ENCODE measurements around the gene MAMLD1.
"Not testable (repeated sequence)": the region's sequence is repeated elsewhere in the genome, so short reads cannot be mapped to it uniquely, and the experiment has no call there.

Gene MAMLD1, protein sequence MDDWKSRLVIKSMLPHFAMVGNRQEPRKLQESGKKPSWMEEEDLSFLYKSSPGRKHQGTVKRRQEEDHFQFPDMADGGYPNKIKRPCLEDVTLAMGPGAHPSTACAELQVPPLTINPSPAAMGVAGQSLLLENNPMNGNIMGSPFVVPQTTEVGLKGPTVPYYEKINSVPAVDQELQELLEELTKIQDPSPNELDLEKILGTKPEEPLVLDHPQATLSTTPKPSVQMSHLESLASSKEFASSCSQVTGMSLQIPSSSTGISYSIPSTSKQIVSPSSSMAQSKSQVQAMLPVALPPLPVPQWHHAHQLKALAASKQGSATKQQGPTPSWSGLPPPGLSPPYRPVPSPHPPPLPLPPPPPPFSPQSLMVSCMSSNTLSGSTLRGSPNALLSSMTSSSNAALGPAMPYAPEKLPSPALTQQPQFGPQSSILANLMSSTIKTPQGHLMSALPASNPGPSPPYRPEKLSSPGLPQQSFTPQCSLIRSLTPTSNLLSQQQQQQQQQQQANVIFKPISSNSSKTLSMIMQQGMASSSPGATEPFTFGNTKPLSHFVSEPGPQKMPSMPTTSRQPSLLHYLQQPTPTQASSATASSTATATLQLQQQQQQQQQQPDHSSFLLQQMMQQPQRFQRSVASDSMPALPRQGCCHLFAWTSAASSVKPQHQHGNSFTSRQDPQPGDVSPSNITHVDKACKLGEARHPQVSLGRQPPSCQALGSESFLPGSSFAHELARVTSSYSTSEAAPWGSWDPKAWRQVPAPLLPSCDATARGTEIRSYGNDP

DNA sequence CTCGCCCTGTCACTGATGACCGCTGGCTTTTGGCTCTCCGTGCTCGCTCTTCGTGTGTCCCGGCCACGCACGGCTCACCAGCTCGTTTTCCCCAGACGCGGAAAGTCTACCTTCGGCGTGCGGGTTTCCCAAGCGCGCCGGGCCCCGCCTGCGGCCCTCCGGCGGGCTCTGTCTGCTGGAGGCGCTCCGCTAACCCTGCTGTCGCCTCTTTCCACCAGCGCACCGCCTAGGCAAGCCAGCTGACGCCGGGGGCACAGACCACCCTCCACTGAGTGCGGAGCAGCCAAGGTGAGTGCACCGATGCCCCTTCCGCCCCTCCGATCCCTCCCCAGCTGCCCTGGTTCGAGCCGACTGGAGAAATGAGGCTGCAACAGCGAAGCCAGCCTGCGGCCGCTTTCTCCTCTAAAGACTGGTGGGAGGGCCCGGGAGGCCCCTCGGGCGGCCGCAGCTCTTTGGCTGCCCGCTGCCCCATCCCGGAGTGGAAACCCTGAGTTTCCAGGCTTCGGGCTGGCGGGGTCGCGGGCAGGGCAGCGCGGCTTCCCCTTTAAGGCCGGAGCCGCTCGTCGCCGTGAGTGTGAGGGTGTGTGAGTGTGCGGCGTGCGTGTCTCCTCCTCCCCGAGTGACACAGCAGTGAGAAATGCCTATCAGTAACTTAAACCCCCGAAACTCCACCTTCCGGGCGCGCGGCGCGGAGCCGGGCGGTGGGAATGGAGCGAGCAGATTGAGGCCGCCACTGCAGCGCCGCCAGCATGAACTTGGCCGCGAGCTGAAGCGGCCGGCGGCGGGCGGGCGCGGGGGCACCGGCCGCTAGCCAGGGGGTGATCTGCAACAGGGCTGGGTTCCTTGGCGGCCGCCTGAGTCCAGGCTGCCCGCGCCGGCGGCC is at the start of gene MAMLD1:
Gene MAMLD1 (plus strand): TSS at position 719 of the 883 bp plus-strand sequence. CDS start 82,200 bp downstream, outside the sequence.
- no peak for DNase-seq

DNA sequence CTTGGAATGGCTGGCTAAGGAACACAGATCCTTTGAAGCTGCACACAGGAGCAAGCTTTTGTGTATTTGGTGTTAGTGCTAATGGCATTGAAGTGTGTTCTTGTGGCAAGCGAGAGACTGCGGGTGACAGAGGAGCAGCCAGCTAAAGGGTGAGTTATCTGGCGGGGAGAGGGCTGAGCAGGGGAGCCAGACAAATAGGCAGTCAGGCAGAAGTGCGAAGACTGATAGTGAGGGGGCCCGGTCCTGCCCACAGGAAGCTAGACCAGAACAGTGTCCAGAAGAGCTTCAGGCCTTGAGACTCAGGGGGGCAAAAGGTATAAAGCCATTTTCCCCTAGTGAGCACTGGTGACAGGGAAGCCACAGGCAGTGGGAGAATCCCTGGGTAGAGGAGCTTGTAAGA is 49.6 kb upstream of the MAMLD1 start:
- DNase-seq: no peak

DNA sequence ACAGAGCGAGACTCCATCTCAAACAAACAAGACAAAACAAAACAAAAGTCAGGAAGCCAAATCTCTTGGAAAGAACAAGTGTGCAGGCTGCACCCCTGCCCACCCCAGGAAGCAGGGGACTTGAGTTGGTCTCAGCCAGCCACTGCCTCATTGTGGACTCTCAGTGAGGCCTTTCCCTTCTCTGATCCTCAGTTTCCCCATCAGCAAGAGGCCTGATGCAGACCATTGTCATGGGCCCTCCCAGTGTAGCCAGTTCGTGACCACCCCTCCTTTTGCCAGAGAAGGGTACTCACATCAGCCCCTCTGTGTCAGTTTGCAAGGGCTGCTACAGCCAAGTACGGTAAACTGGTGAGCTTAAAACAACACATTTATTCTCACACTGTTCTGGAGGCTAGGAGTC is 48.9 kb upstream of the MAMLD1 start:
- no peak for DNase-seq

DNA sequence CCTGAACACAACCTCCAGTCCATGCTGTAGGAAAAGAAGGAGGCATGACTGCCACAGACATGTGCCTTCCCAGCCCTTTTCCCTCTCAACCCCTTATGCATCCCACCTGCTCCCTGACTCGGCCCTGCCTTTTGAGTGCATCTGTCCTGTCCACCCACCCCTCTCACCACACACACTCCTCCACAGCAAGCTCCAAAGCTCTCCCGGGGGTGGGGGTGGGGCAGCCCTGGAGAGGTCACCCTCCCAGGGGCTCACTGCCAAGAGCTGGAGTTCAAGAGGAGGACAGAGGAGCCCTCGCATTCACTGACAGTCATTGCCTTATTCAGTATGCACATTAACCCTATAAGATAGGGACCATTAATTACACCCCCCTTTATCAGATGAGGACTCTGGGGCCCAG is 46.6 kb upstream of the MAMLD1 start:
- no peak for DNase-seq

DNA sequence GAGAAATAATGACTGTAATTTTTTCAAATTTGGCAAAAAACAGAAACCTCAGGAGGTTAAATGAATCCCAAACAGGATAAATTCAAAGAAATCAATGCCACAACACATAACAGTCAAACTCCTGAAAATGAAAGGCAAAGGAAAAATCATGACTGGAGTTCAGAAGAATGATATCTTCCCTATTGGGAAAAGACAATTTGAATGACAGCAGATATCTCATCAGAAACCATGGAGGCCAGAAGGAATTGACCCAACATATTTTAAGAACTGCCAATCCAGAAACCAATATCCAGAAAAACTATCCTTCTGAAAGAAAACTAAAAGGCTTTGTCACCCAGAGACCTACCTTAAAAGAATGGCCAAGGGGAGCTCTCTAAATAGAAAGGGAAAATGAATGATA is 40.1 kb upstream of the MAMLD1 start:
- no peak for DNase-seq

DNA sequence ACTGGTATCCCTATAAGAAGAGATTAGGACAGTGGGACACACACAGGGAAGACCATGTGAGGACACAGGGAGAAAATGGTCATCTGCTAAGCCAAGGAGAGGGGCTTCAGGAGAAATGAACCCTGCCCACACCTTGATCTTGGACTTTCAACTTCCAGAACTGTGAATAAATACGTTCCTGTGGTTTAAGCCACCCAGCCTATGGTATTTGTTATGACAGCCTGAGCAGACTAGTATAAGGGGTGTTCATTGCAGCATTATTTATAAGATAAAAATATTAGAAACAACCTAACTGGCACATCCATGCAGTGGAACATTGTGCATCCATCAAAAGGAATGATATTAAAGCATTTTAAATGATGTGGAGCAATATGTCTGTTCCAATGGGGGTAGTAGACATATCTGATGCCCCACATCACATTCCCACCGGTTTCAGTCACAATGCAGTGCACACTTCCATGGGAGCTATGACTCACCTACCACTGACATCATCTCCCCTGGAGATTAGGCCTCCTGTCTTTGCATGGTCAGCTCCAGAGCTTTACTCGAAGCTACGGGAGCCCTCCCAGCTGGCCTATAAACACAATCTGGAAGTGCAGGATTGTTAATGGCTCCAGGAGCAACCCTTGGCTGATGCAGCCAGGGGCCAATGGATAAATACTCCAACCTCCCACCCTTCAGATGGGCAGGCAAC is 38.9 kb upstream of the MAMLD1 start:
- no peak for DNase-seq

DNA sequence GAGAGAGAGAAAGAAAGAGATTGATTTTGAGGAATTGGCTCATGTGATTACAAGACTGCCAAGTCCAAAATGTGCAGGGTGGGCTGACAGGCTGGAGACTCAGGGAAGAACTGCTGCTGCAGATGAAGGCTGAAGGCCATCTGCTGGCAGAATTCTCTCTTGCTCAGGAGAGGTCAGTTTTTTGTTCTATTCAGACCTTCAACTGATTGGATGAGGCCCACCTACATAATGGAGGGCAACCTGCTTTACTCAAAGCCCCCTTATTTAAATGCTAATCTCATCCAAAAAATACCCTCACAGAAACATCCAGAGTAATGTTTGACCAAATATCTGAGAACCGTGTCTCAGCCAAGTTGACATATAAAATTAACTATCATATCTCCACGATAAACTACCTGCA is 38.2 kb upstream of the MAMLD1 start:
- DNase-seq: no peak

DNA sequence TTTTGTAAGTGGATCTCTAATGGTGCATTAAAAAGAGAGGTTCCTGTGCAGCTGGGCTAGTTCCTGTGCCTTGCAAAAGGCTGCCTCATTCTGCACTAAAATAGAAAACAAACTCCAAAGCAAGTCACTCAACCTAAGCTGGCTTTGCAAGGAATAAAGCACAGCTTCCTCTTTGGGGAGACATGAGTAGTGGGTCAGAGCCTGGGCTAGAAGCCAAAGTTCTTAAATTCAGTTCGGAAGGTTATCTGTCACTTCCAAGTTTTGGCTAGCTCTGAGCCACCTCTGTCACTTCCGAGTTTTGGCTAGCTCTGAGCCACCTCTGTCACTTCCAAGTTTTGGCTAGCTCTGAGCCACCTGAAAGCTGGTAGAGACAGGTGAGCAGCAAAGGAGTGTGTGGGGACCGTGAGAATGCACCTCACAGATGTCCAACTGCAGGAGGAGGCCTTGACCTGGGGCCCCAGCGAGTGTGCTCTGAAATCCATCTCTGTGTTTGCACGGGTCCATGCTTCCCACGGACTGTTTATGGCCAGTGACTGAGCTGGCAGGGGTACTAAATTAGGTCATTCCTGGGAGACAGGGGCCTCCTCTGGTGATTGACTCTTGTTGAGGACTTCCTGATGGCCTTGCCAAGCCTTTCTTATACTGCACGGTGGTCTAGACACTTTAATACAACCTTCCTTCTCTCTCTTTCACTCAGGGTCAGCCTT is 36.4 kb upstream of the MAMLD1 start:
- no peak for DNase-seq

DNA sequence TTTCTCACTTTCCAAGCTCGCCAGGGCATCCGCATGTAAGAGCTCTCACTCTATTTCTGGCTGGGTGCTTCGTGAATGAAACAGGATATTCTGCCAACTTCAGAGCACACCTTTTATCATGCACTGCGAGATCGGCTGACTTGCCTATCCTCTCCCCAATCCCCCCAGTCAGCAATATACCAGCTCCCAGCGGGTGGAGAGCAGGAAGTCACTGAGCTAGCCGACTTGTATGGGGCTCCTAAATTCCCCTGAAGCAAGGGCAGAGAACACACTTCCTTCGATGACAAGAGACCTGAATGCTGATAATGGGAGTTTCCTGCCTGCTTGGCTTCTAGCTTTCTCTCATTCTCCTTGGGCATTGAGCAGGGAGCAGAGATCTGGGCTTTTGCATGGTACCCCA is 33.8 kb upstream of the MAMLD1 start:
- DNase-seq: no peak

DNA sequence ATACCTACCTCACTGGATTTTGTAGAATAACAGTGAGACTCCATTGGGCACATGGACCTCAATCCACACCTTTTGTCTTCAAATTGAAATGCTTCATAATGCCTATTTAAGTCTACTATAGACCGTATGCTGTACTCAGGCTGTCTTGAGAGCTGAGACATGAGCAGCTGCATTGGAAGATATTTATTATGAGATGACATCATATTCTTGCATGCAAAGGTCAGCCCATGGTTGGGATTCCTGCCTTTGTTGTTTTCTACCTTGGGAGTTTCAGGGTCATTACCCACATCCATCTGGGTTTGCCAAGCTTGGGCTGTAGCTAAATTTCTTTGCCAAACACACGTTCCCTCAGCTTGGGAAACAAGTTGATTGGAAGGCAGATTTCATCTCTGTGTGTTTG is 33.2 kb upstream of the MAMLD1 start:
- no peak for DNase-seq

DNA sequence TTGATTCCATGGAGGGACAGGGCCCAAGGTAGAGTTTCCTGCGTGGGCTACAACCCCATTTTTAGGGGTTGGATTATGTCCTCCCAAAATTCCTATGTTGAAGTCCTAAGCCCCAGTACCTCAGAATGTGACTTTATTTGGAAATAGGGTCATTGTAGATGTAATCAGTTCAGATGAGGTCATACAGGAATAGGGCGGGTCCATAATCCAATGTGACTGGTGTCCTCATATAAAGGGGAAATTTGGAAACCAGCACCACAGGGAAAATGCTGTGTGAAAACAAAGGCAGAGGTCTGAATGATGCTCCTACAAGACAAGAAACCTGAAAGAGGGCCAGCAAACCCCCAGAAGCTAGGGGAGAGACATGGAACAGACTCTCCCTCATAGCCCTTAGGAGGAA is 31.1 kb upstream of the MAMLD1 start:
- no peak for DNase-seq

DNA sequence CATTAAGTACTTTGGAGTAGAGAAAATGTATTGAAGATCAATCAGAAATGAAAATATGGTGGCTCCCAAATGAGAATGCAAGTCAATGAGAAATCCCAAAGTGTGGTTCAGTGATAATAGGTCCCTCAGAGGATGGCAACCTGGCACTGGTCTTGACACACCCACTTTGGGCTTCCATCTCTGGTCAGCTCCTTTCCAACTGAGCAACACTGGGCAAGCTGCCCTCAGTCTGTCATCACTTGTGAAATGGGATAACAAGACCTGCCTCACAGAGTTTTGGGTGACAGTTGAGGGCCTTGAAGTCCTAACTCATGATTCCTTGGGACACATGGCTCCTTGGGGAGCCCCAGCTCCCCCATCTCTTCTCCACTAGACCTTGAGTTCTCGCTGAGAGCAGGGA is 29.0 kb upstream of the MAMLD1 start:
- DNase-seq: no peak

DNA sequence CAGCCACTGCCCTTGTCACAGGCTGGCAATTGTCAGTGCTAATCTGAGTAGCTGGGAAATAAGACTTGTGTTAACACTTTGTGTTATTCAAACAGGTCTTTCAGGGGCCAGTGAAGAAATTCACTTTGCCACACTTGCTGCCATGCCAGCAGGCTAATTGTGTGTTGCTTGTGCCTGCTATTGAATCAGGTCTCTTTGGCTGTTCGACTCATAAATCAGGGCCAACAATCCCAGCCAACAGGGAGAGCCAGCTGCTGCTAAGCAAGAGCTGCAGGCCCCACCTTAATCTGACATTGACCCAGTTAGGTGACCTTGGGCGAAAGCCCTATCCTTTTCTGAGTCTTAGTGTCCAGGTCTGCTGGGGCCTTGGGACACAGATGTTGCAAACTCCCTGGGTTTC is 28.1 kb upstream of the MAMLD1 start:
- no peak for DNase-seq

DNA sequence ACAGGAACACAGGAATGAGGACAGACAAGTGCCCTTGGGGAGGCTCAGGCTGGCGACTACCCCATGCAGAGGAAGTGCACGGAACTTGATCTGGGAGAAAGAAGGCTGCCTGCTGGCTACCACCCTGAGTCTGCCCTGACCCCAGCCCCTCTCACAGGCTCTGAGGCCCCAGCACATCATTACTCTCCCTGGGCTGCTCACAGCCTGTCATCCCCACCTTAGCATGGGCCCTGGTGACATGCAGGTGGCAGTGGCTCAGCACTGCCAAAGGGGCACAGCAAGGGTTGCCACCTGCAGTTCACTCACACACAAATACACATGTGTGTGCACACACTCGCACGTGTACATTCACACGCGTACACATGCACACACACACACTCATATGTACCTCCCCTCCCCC is 26.1 kb upstream of the MAMLD1 start:
- DNase-seq: no peak

DNA sequence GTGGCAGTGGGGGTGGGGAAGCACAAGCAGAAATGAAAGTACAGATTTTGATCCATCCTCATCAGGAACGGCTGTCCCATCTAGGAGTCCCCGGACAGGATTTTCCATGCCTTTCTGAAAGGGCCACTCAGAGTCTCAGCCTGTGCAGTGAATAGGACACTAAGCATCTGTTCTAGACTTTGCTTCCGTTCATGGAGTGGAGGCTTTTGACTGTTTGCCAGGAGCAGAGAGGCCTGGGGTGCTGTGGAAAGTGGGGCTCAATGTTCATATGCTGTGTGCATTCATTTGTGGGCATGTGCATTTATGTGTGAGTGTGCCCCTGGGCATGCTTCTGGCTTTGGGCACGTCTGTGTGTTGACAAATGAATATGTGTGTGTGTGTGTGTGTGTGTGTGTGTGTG is 25.6 kb upstream of the MAMLD1 start:
- DNase-seq: no peak

DNA sequence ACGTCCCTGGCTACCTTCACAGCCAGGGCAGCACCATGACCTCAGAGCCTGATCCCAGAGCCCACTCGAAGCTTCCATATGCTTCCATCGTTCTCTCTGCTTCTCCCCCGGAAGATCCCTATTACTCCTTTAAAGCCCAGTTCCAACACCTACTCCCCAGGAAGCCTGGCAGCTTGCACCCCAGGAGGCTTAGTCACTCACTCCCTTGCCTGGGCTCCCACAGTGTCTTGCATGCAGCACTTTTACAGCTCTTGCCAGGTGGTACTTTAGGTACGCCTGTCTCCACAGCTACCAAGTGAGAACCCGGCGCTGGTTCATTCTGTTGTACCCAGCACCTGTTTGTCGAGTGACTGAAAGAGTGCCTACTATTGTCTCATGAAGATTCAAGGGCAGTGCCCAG is 24.5 kb upstream of the MAMLD1 start:
- DNase-seq: no peak

DNA sequence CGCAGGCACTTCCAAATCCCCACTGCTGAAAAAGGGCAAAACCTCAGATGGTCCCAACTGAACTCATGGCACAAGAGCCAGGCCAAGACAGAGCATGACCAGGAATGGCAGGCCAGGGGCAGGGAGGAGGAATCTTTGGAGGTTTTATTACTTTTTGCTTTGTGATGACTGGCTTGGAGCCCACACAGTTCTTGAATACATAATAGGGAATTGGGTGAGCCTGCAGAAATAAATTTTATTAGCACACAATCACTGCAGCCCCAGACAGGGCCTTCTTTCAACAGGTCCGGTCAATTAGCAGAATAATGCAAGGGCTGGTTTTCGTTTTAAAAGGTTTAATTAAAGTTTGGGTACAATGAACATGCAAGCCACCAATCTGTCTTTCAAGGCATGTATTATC is 23.4 kb upstream of the MAMLD1 start:
- DNase-seq: no peak

DNA sequence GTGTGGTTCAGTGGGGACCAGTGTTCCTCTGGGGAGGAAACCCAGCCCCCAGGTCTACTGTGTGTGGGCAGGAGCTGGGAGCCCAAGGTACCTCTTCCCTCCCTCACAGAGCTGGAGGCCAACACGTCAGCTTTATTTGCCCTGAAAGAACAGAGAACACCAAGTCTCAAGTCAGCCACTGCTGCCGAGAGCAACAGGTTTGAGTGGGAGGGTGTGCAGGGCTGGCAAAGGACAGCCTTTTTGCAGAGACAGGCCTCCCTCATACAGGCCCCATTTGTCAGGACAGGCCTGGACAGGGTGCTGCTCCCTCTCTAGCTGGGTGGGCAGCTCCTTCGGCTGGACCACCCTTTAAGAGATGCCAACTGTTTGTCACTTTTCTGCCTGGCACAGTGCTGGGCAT is 22.8 kb upstream of the MAMLD1 start:
- not testable (repeated sequence) for DNase-seq

DNA sequence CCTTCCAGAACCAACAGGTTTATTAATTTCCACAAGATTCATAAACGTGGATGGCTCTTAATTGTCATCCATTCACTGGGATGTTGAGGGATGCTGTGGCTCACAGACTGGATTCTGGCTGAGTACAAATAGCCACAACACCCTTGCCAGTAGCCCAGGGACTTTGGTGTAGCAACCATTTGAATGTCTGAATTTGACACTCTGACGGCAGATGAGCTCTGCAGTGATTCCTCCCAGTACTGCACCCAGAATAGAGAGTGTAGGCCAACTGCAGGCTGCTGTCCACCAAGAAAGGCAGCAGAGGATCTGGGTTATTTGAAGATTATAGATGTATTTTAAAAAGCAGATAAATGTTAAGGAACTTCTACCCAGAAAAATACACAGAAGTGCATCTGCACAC is 15.6 kb upstream of the MAMLD1 start:
- no peak for DNase-seq

DNA sequence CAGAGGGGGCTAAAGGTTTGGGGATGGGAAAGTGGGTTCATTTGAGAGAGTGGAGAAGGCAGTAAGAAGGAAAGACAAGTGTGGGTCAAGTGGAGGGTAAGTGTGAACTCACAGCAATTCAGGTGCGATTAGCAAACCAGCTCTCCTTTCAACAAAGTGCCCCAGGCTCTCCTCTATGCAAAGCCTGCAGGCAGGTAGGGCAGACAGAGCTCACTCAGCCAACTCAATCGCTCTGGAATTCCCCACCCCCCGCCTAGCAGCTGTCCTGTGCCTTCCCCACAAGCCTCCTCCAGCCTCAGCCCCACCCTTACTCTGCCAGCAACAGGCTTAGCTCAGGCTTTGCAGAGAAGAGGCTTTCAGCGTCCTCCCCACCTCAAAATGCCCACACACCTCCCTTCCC is 14.8 kb upstream of the MAMLD1 start:
- no peak for DNase-seq

DNA sequence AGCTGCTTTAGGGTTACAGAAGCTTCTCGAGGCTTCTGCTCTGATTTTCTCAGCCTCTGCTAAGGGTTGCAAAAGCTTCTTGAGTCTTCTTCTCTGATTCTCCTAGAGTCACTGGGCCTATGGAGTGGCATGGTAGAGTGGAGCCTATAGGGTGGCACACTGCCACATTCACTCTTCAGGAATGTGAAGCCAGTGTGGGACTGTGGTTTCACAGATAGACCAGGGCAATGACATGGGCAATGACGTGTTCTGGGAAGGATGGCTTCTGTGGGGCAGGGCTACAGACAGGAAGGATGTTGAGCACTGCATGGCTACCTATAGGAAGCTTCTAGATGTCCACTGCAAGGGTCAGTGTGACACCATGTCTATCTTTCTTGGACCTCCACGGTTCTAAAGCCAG is 11.0 kb upstream of the MAMLD1 start:
- no peak for DNase-seq

DNA sequence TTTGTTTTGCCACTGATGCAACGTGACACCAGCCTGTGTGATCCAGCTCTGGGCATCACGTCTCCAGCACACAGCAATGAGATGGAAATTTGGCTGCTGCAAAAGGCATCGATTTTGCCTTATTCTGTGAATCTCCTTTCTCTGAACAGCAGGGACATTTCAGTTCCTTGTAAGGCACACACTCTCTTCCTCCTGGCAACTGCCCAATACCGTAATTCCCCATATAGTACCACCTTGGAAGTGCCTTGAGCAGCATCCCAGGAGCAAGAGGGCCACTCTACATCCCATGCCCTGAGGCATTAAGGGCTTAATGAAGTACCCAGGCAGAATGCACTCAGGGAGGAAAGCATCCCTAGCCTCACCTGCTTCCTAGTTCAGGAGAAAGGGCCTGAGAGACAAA is 10.5 kb upstream of the MAMLD1 start:
- DNase-seq: no peak

All from NCI-H1048 (cell line).